Measurements from ENCODE around the gene RBBP4. TPM values are rescaled to one million over a fixed set of nuclear protein-coding genes. Genes with fewer than 3 reads are reported as not detected.

RBBP4 gene
- total RNA-seq, 4 donors from 2014 or later, result 79.7 to 135 (median 109) TPM

GRCh38 chr1:32644426-32644825 is 6.6 kb upstream of the RBBP4 start:
- Histone ChIP-seq H3K36me3 (peaks cover 0 to 15% (median 0%) of the 10 kb centered on the region in 3 donors), H3K27ac (no peak overlapping the region), H3K4me3 (no peak overlapping the region), H3K27me3 (no peaks in the 10 kb centered on the region), H3K4me1 (peaks cover 0 to 16% (median 10%) of the 10 kb centered on the region in 4 donors), H3K9me3 (no peaks in the 10 kb centered on the region)
- no peak for DNase-seq (ENCODE audit: low spot score in 2 of 2)
- no peak for TF ChIP-seq POLR2A (IDR thresholded peaks at IDR 0.05)
- TF ChIP-seq CTCF (IDR thresholded peaks at IDR 0.05), result no peak
- no peak for TF ChIP-seq EP300 (IDR thresholded peaks at IDR 0.05)
- WGBS, 2 donors, result 88 to 94% methylated on average over 4 of the region's 4 CpGs

GRCh38 chr1:32647308-32648134 is 3.5 kb upstream of the RBBP4 start:
- Histone ChIP-seq H3K9me3 (no peaks in the 10 kb centered on the region), H3K4me1 (peaks cover 0 to 30% (median 19%) of the 10 kb centered on the region in 4 donors), H3K4me3 (no peak overlapping the region), H3K36me3 (peaks cover 0 to 14% (median 0%) of the 10 kb centered on the region in 3 donors), H3K27me3 (no peaks in the 10 kb centered on the region), H3K27ac (no peak overlapping the region)
- DNase-seq (ENCODE audit: low spot score in 2 of 2), result no peak
- WGBS, 2 donors, result 76 to 82% methylated on average over 6 of the region's 6 CpGs
- TF ChIP-seq POLR2A (IDR thresholded peaks at IDR 0.05) (no peak), EP300 (IDR thresholded peaks at IDR 0.05) (no peak), CTCF (IDR thresholded peaks at IDR 0.05) (no peak)

- H3K27me3 ChIP-seq, result no peaks in the 10 kb centered on the region
- WGBS, 2 donors, result 0 to 1% methylated on average over 21 of the region's 21 CpGs
- peaks cover 0 to 56% (median 25%) of the 10 kb centered on the region in 4 donors for H3K4me1 ChIP-seq
- DNase-seq (ENCODE audit: low spot score in 2 of 2), result peak; percentile 87 to 93
- no peaks in the 10 kb centered on the region for H3K9me3 ChIP-seq
- peak within 1 kb of the TSS; percentile 56 to 93 (median 71) for H3K4me3 ChIP-seq
- peak within 1 kb of the TSS; percentile 99 to 100 (median 100) for H3K27ac ChIP-seq
- peaks cover 0 to 35% (median 10%) of the 10 kb centered on the region in 3 donors for H3K36me3 ChIP-seq
- TF ChIP-seq EP300 (IDR thresholded peaks at IDR 0.05) (peak in 1 of 2 donors; percentile 79), POLR2A (IDR thresholded peaks at IDR 0.05) (peak in 1 of 2 donors; percentile 38), CTCF (IDR thresholded peaks at IDR 0.05) (peak in 1 of 5 experiments; percentile 17)
Measured at GRCh38 chr1:32650248-32650751, 708 bp upstream of the RBBP4 start, which contains the start of gene ZBTB8OS. ZBTB8OS (minus strand) TSS chr1:32650550; CDS start chr1:32650529, 21 bp downstream.

GRCh38 chr1:32651461-32652073 is 559 bp downstream of the RBBP4 start:
- no peak for TF ChIP-seq CTCF (IDR thresholded peaks at IDR 0.05)
- TF ChIP-seq EP300 (IDR thresholded peaks at IDR 0.05), result no peak
- TF ChIP-seq POLR2A (IDR thresholded peaks at IDR 0.05), result no peak
- peaks cover 0 to 36% (median 10%) of the 10 kb centered on the region in 3 donors for H3K36me3 ChIP-seq
- WGBS, 2 donors, result 0 to 2% methylated on average over 18 to 38 of the region's 43 CpGs
- peaks cover 0 to 67% (median 25%) of the 10 kb centered on the region in 4 donors for H3K4me1 ChIP-seq
- H3K27ac ChIP-seq, result peak overlapping the region; percentile 94 to 100 (median 100)
- no peak for DNase-seq (ENCODE audit: low spot score in 2 of 2)
- peak overlapping the region; percentile 56 to 93 (median 71) for H3K4me3 ChIP-seq
- no peaks in the 10 kb centered on the region for H3K27me3 ChIP-seq
- no peaks in the 10 kb centered on the region for H3K9me3 ChIP-seq
